Heart left ventricle (tissue), 16 donors: ENCODE measurements around the gene PIGN. TPM values are rescaled to one million over a fixed set of nuclear protein-coding genes. Genes with fewer than 3 reads are reported as not detected.

ENCODE experiments used
- ATAC-seq, 4 donors: fragments of 200-7000 bp; cut with Tn5 transposase; one replicate each; pipeline ENCODE4 v1.9.1; 2020 to 2022; ENCODE audit warnings: moderate library complexity in 4 of 4, mild to moderate bottlenecking in 3 of 4, moderate number of reproducible peaks in 1 of 4
- DNase-seq, 5 donors: peaks; one replicate each; pipeline ENCODE4 v3.0.0-alpha.2; 2020
- H3K27ac ChIP-seq, 12 donors: fragments of 200-600 bp; sonication (generic) in 4 of 12; one replicate each; pipeline versions ENCODE4 v1.5.0 to v1.8.0; 2016 to 2022; ENCODE audit warnings: mild to moderate bottlenecking in 2 of 12
- H3K27me3 ChIP-seq, 9 donors: fragments of 200-600 bp; sonication (generic) in 2 of 9; one replicate each; pipeline versions ENCODE4 v1.5.1 to v1.8.0; 2016 to 2022; ENCODE audit warnings: mild to moderate bottlenecking in 3 of 9
- H3K36me3 ChIP-seq, 9 donors: fragments of 200-600 bp; sonication (generic) in 2 of 9; one replicate each; pipeline versions ENCODE4 v1.5.0 to v1.8.0; 2018 to 2022; ENCODE audit warnings: mild to moderate bottlenecking in 2 of 9
- H3K4me1 ChIP-seq, 12 donors: fragments of 200-600 bp; sonication (generic) in 4 of 12; one replicate each; pipeline versions ENCODE4 v1.5.0 to v1.8.0; 2016 to 2022; ENCODE audit warnings: mild to moderate bottlenecking in 3 of 12
- H3K4me3 ChIP-seq, 12 donors: fragments of 200-600 bp; sonication (generic) in 4 of 12; one replicate each; pipeline versions ENCODE4 v1.5.0 to v1.8.0; 2017 to 2022; ENCODE audit warnings: mild to moderate bottlenecking in 9 of 12, moderate library complexity in 4 of 12
- H3K9me3 ChIP-seq, 12 donors: fragments of 200-600 bp; sonication (generic) in 4 of 12; one replicate each; pipeline versions ENCODE4 v1.5.0 to v1.8.0; 2016 to 2022; ENCODE audit warnings: mild to moderate bottlenecking in 1 of 12
- POLR2A ChIP-seq, 2 donors: fragments of 450-650 bp; IDR thresholded peaks; one replicate each; pipeline ENCODE4 v1.6.1; 2017; ENCODE audit warnings: antibody characterized with exemption in 2 of 2, mild to moderate bottlenecking in 2 of 2, moderate library complexity in 2 of 2
- WGBS, 4 donors: extraction: QIAGEN DNeasy Blood & Tissue Kit in 2 of 4; methylation state at CpG; one replicate each; pipeline versions ENCODE4 v1.1.5 to v1.1.7; 2013 to 2018; 5-methylcytosine and 5-hydroxymethylcytosine counted together
- intact Hi-C, 10 donors: fragments of 100-400 bp; cut with DNase I; formaldehyde crosslinking; loops; one replicate each; pipeline versions ENCODE4 v1.11.1 to v1.14.2; 2022
- polyA plus RNA-seq, 2 donors: library from polyadenylated mRNA; stranded (reverse); fragments of 200-250 nt; gene quantifications; one replicate each; pipeline ENCODE4 v1.2.3, GENCODE V29; 2013
- total RNA-seq, 9 donors: library from RNA; depleted of rRNA in 2 of 9; stranded (reverse); fragments of >200 nt in 2 of 9; fragmentation: NEBNext Ultra II Directional in 3 of 9; extraction: Animal tissue kit (Norgen Biotek cat#: 25700) in 3 of 9; gene quantifications; one replicate each; pipeline versions ENCODE4 v1.1.0 to v1.2.4, GENCODE V29; 2016 to 2023
- TF ChIP-seq, protein P1 (sequence below), 12 donors: fragments of 200-600 bp; sonication (generic) in 4 of 12; IDR thresholded peaks; one replicate each; pipeline versions ENCODE4 v1.5.0 to v1.8.0; 2018 to 2022; ENCODE audit warnings: antibody characterized with exemption in 12 of 12, mild to moderate bottlenecking in 5 of 12
- donor health status: ischemic (EF 13 %, LVEDD 7.1; RV severe dilation, severe dysfunction).
- donor health status: healthy with polysubstance abuse.
- donor health status: DM: no; HTN: yes; CAD: no.
- donor health status: DM: no; HTN: no; CAD: no.
- donor health status: ischemic (EF 25% LVEDD 6.9; RV normal size, moderate dysfunction).
- donor health status: ischemic (EF 25% LVEDD 5.7; RV mildly dilated, moderate dysfunction).
- donor health status: healthy.
- donor health status: DM: yes; HTN: yes; CAD: no.
- donor health status: ischemic (EF 35%, LVEDD 5.7; RV mildly dilated, moderate dysfunction).
- donor health status: nonischemic (EF 11% LVEDD 7.7; RV severe dilation, severe dysfunction).
- donor health status: DM: yes; HTN: yes; CAD: no.
- donor health status: PGD.
- donor health status: ischemic (EF 29% LVEDD 5.4; RV normal size, mild dysfunction).
- donor health status: nonischemic (EF 23%, LVEDD 6.1; RV moderate dilation, normal function).

PIGN gene
- total and polyA plus RNA-seq, 11 donors = 4.3 to 29.6 (median 20.7) TPM

DNA sequence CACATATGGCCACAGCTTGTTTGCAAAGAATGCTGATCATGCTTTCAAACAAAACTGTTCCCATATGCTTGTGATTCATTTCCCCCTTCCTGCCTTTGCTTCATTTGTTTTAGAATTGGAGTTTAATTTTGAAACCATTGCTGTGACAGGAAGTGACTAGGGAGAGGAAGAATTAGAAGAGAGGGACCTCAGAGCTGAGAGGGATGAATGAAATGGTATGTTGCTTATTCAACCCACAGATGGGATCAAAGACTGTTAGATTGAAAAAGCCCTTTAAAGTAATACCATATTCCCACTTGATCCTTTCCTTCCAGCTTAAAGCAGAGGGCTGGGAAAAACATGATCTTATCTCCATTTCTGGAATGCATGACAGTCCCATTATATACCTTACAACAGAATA lies 187.9 kb downstream of the PIGN start:
- no peak for TF ChIP-seq POLR2A (IDR thresholded peaks at IDR 0.05)
- TF ChIP-seq, protein P1, sequence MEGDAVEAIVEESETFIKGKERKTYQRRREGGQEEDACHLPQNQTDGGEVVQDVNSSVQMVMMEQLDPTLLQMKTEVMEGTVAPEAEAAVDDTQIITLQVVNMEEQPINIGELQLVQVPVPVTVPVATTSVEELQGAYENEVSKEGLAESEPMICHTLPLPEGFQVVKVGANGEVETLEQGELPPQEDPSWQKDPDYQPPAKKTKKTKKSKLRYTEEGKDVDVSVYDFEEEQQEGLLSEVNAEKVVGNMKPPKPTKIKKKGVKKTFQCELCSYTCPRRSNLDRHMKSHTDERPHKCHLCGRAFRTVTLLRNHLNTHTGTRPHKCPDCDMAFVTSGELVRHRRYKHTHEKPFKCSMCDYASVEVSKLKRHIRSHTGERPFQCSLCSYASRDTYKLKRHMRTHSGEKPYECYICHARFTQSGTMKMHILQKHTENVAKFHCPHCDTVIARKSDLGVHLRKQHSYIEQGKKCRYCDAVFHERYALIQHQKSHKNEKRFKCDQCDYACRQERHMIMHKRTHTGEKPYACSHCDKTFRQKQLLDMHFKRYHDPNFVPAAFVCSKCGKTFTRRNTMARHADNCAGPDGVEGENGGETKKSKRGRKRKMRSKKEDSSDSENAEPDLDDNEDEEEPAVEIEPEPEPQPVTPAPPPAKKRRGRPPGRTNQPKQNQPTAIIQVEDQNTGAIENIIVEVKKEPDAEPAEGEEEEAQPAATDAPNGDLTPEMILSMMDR (IDR thresholded peaks at IDR 0.05) = no peak
- peak overlapping the region in 1 of 12 donors; percentile 5 for H3K27ac ChIP-seq
- H3K27me3 ChIP-seq = no peaks in the 10 kb centered on the region
- no peaks in the 10 kb centered on the region for H3K36me3 ChIP-seq
- H3K9me3 ChIP-seq = peaks cover 0 to 16% (median 0%) of the 10 kb centered on the region in 12 donors
- DNase-seq = no peak
- intact Hi-C loops = no loop called here
- H3K4me1 ChIP-seq = peaks cover 0 to 18% (median 0%) of the 10 kb centered on the region in 12 donors
- H3K4me3 ChIP-seq = no peak overlapping the region
- ATAC-seq = peak in 1 of 4 donors; percentile 26

DNA sequence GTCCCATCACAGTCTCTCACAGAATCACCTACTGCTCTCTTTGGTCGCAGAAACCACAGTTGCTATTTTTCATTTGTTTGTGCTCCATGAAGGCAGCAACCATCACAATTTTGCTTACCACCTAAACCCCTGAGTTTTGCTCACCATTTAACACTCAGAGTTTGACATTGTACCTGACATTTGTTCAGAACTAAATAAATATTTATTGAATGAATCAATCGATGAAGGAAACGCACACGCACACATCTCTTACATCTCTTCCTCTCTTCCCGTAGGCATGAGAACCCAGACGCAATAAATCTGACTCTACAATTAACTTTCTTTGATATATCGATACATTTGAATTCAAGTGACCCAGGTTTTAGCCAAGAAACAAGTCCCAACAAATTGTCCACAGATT lies 188.5 kb downstream of the PIGN start:
- no peak overlapping the region for H3K4me3 ChIP-seq
- peaks cover 0 to 16% (median 0%) of the 10 kb centered on the region in 12 donors for H3K9me3 ChIP-seq
- intact Hi-C loops = no loop called here
- H3K4me1 ChIP-seq = peaks cover 0 to 24% (median 1%) of the 10 kb centered on the region in 12 donors
- H3K36me3 ChIP-seq = no peaks in the 10 kb centered on the region
- ATAC-seq (no peak), DNase-seq (no peak)
- 92 to 95% (median 94%) methylated on average over 7 of the region's 7 CpGs for WGBS, 4 donors
- no peaks in the 10 kb centered on the region for H3K27me3 ChIP-seq
- TF ChIP-seq, protein P1 (IDR thresholded peaks at IDR 0.05) = no peak
- TF ChIP-seq POLR2A (IDR thresholded peaks at IDR 0.05) = no peak
- peak overlapping the region in 1 of 12 donors; percentile 5 for H3K27ac ChIP-seq

DNA sequence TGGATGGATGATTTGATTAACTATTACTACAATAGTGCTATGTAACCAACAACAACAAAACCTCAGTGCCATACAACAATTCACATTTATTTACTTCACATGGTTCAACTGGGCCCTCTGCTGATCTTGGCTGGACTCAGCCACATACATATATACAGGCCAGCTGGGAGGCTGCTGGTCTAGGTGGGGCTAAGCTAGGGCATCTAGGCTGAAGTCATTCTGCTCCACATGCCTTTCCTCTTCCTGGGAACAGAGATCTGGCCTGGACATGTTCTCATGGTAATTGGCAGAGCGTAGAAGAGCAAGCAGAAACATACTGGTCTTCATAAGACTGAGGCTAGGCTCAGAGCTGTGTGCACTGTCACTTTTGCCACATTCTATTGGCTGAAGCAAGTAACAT lies 191.2 kb downstream of the PIGN start:
- WGBS, 4 donors = 91 to 100% (median 95%) methylated on average over 1 of the region's 1 CpG
- TF ChIP-seq, protein P1 (IDR thresholded peaks at IDR 0.05) = no peak
- no peak for TF ChIP-seq POLR2A (IDR thresholded peaks at IDR 0.05)
- no peak overlapping the region for H3K4me3 ChIP-seq
- no peak overlapping the region for H3K27ac ChIP-seq
- no peaks in the 10 kb centered on the region for H3K27me3 ChIP-seq
- H3K36me3 ChIP-seq = no peaks in the 10 kb centered on the region
- peaks cover 0 to 10% (median 0%) of the 10 kb centered on the region in 12 donors for H3K9me3 ChIP-seq
- ATAC-seq (no peak), DNase-seq (no peak)
- H3K4me1 ChIP-seq = peaks cover 0 to 48% (median 13%) of the 10 kb centered on the region in 12 donors
- intact Hi-C loops = no loop called here

DNA sequence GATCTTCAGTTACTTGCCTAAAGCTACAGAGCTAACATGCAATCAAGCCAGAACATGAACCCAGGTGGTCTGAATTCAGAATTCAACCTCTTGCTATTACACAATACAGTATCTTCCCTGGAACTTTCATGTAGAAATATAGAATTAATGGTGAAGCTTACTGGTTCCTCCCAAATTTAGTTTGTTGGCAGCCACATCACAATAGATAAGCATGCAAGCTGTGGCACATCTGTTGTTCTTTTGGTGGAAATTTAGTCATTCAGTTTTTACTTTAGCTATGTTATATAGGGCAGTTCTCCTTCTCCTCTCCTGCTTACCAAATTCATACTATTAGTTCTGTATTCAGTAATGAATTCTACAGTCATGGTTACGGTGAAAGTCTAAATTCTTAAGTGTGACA lies 193.0 kb downstream of the PIGN start:
- Histone ChIP-seq H3K27me3 (no peaks in the 10 kb centered on the region), H3K9me3 (no peaks in the 10 kb centered on the region), H3K4me1 (peaks cover 0 to 41% (median 13%) of the 10 kb centered on the region in 12 donors), H3K27ac (no peak overlapping the region), H3K36me3 (no peaks in the 10 kb centered on the region), H3K4me3 (no peak overlapping the region)
- ATAC-seq (no peak), DNase-seq (no peak)
- 88 to 100% (median 96%) methylated on average over 1 of the region's 1 CpG for WGBS, 4 donors
- TF ChIP-seq, protein P1 (IDR thresholded peaks at IDR 0.05) = no peak
- no peak for TF ChIP-seq POLR2A (IDR thresholded peaks at IDR 0.05)
- intact Hi-C loops = no loop called here
